Hepatocyte (in vitro differentiated cells): ENCODE measurements around the gene TRHDE.

Source experiments
- EZH2 ChIP-seq: fragments of 200-600 bp; sonication (generic); IDR thresholded peaks from 2 replicates; pipeline ENCODE4 v1.6.1; 2016; ENCODE audit warnings: antibody characterized with exemption, mild to moderate bottlenecking, borderline replicate concordance
- EZH2phosphoT487 ChIP-seq: fragments of 200-600 bp; sonication (generic); IDR thresholded peaks from one replicate; pipeline ENCODE4 v1.6.1; 2018; ENCODE audit warnings: antibody characterized with exemption, mild to moderate bottlenecking, low read depth, moderate library complexity; ENCODE audit not compliant: unreplicated experiment, severe bottlenecking
- TF ChIP-seq, protein P1 (sequence below): fragments of 200-600 bp; sonication (generic); IDR thresholded peaks from 2 replicates; pipeline ENCODE4 v1.5.1; 2016; ENCODE audit warnings: antibody characterized with exemption, mild to moderate bottlenecking; ENCODE audit not compliant: poor library complexity

DNA sequence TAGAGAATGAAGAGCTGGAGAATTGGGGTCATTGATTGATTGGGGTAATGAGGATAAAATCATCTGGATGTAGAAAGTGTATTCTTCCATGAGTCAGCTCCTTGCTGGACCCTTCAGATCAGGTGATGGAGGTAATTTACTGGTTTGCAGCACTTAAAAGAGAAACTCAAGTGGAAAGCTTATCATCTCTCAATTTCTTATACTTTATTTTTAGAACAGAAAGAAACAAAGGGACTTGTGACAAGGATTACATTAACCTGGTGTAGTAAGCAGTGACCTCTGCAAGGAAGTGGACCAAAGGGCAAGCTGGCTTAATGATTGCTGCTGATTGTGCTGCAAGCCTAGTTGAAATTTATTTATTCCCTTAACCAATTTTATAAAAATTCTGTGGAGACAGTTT, 405.0 kb downstream of the TRHDE start:
- TF ChIP-seq, protein P1, sequence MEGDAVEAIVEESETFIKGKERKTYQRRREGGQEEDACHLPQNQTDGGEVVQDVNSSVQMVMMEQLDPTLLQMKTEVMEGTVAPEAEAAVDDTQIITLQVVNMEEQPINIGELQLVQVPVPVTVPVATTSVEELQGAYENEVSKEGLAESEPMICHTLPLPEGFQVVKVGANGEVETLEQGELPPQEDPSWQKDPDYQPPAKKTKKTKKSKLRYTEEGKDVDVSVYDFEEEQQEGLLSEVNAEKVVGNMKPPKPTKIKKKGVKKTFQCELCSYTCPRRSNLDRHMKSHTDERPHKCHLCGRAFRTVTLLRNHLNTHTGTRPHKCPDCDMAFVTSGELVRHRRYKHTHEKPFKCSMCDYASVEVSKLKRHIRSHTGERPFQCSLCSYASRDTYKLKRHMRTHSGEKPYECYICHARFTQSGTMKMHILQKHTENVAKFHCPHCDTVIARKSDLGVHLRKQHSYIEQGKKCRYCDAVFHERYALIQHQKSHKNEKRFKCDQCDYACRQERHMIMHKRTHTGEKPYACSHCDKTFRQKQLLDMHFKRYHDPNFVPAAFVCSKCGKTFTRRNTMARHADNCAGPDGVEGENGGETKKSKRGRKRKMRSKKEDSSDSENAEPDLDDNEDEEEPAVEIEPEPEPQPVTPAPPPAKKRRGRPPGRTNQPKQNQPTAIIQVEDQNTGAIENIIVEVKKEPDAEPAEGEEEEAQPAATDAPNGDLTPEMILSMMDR: no peak
- no peak for TF ChIP-seq EZH2
- no peak for TF ChIP-seq EZH2phosphoT487
